Measurements from ENCODE around the gene ZNF219.

DNA sequence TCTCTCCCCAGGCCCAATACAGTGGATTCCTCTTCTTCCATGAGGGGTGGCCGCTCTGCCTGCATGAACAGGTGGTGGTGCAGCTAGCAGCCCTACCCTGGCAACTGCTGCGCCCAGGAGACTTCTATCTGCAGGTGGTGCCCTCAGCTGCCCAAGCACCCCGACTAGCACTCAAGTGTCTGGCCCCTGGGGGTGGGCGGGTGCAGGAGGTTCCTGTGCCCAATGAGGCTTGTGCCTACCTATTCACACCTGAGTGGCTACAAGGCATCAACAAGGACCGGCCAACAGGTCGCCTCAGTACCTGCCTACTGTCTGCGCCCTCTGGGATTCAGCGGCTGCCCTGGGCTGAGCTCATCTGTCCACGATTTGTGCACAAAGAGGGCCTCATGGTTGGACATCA is 24.5 kb downstream of the ZNF219 start:
- TF ChIP-seq, protein P1, sequence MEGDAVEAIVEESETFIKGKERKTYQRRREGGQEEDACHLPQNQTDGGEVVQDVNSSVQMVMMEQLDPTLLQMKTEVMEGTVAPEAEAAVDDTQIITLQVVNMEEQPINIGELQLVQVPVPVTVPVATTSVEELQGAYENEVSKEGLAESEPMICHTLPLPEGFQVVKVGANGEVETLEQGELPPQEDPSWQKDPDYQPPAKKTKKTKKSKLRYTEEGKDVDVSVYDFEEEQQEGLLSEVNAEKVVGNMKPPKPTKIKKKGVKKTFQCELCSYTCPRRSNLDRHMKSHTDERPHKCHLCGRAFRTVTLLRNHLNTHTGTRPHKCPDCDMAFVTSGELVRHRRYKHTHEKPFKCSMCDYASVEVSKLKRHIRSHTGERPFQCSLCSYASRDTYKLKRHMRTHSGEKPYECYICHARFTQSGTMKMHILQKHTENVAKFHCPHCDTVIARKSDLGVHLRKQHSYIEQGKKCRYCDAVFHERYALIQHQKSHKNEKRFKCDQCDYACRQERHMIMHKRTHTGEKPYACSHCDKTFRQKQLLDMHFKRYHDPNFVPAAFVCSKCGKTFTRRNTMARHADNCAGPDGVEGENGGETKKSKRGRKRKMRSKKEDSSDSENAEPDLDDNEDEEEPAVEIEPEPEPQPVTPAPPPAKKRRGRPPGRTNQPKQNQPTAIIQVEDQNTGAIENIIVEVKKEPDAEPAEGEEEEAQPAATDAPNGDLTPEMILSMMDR (IDR thresholded peaks at IDR 0.05; ENCODE audit: borderline replicate concordance, extremely low read depth, low read length, poor library complexity, severe bottlenecking) = no peak
- TF ChIP-seq EZH2 (IDR thresholded peaks at IDR 0.05; ENCODE audit: borderline replicate concordance, low read depth, low read length, severe bottlenecking) = no peak
